ENCODE data around the gene ATG10. TPM values are rescaled to one million over a fixed set of nuclear protein-coding genes. Genes with fewer than 3 reads are reported as not detected.

The ATG10 gene
- total and polyA plus RNA-seq, 2 of the 13 experiments (the other 11 are each of a cell fraction or from before 2014, with no cell fraction given), result 2.0 to 5.7 TPM

GRCh38 chr5:82142217-82142841 is 170.5 kb downstream of the ATG10 start:
- BruUV-seq (replicated peaks), result no TSS peak
- in situ Hi-C loops (cut with HindIII; ENCODE audit: extremely low pct_ligation_motif_present, low pct_unique_long_range_greater_than_20kb), result no loop called here
- no peaks in the 10 kb centered on the region for H3K27me3 ChIP-seq (ENCODE audit: control insufficient read depth in 1 of 2, insufficient read depth in 2 of 2, low read length in 2 of 2)
- no peak overlapping the region for H3K27ac ChIP-seq (ENCODE audit: extremely low read length, insufficient read depth, low read length)
- no peaks in the 10 kb centered on the region for H3K36me3 ChIP-seq (replicated peaks in 1 of 2; ENCODE audit: control insufficient read depth in 1 of 2, insufficient read depth in 2 of 2, low read length in 2 of 2)
- ChIA-PET POLR2A (no interaction called here), CTCF (ENCODE audit: low intra/inter-chr PET ratio, low total read pairs) (no interaction called here)
- no peaks in the 10 kb centered on the region for H3K4me1 ChIP-seq (ENCODE audit: insufficient read depth, low read length)
- no peak overlapping the region for H2AFZ ChIP-seq (ENCODE audit: low read length)
- no peaks in the 10 kb centered on the region for H3K9me3 ChIP-seq (ENCODE audit: low read length)
- H4K20me1 ChIP-seq (ENCODE audit: insufficient read depth, low read length), result no peaks in the 10 kb centered on the region
- no peak for ATAC-seq
- FAIRE-seq, result no peak
- no peaks in the 10 kb centered on the region for H3K79me2 ChIP-seq (ENCODE audit: insufficient read depth, low read length)
- 76% methylated on average over 5 of the region's 5 CpGs for WGBS (ENCODE audit: low lambda C conversion rate)
- H3K9ac ChIP-seq (ENCODE audit: insufficient read depth, low read depth, low read length), result no peak overlapping the region
- intact Hi-C loops (cut with micrococcal nuclease; ENCODE audit: unreplicated experiment), result no loop called here
- no peak for DNase-seq (ENCODE audit: low spot score)
- H3K4me3 ChIP-seq (replicated peaks in 1 of 3; ENCODE audit: insufficient read depth in 1 of 3, low read depth in 2 of 3, low read length in 3 of 3), result no peak overlapping the region
- TF ChIP-seq CERS6 (CRISPR knock-in tag; IDR thresholded peaks at IDR 0.05) (no peak), ZNF281 (CRISPR knock-in tag; IDR thresholded peaks at IDR 0.05; ENCODE audit: borderline replicate concordance) (no peak), PRDM4 (CRISPR knock-in tag; IDR thresholded peaks at IDR 0.05; ENCODE audit: borderline replicate concordance) (no peak), MTF1 (CRISPR knock-in tag; IDR thresholded peaks at IDR 0.05) (no peak), HCFC1 (IDR thresholded peaks at IDR 0.05; ENCODE audit: low read depth, low read length) (no peak), MBNL3 (CRISPR knock-in tag; conservative IDR thresholded peaks at IDR 0.05) (no peak), ISL2 (CRISPR knock-in tag; IDR thresholded peaks at IDR 0.05) (no peak), SSRP1 (CRISPR knock-in tag; IDR thresholded peaks at IDR 0.05) (no peak), SRSF9 (IDR thresholded peaks at IDR 0.05; ENCODE audit: borderline replicate concordance, insufficient read depth, low read depth, low read length, poor library complexity, severe bottlenecking) (no peak), GATA4 (IDR thresholded peaks at IDR 0.05; ENCODE audit: borderline replicate concordance, low read depth) (no peak), GPBP1L1 (CRISPR knock-in tag; IDR thresholded peaks at IDR 0.05) (no peak), BHLHE40 (IDR thresholded peaks at IDR 0.05; ENCODE audit: low read length) (no peak), AKAP8 (CRISPR knock-in tag; IDR thresholded peaks at IDR 0.05) (no peak), TEAD3 (CRISPR knock-in tag; optimal IDR thresholded peaks at IDR 0.05; ENCODE audit: borderline replicate concordance) (no peak)
- no peak overlapping the region for H3K4me2 ChIP-seq (ENCODE audit: low read depth, low read length)
